GM06990 (cell line): Measurements from ENCODE around the gene ESPNL.

Experiments
- DNase-seq: peaks from one replicate; pipeline ENCODE4 v3.0.0-alpha.2; 2011; ENCODE audit not compliant: insufficient read length; ENCODE audit errors: extremely low read depth
- H3K27me3 ChIP-seq: replicated peaks from 2 replicates; pipeline ENCODE4 v1.6.0; 2011; ENCODE audit warnings: low read length; ENCODE audit not compliant: control insufficient read depth, insufficient read depth
- H3K36me3 ChIP-seq: 2 replicates; pipeline ENCODE4 v1.5.1; 2011; ENCODE audit warnings: low read length; ENCODE audit not compliant: control insufficient read depth, insufficient read depth
- H3K4me3 ChIP-seq: replicated peaks from 2 replicates; pipeline ENCODE4 v1.5.1; 2011; ENCODE audit warnings: low read depth, mild to moderate bottlenecking, control low read depth, low read length
- CTCF ChIP-seq: IDR thresholded peaks from 2 replicates; pipeline ENCODE4 v1.5.1; 2011; ENCODE audit warnings: low read length, control low read depth, mild to moderate bottlenecking, inconsistent platforms; ENCODE audit not compliant: insufficient read depth, poor library complexity, severe bottlenecking

The ESPNL gene

GRCh38 chr2:238075397-238075796 lies 24.7 kb upstream of the ESPNL start:
- H3K27me3 ChIP-seq: no peaks in the 10 kb centered on the region
- peaks cover 2% of the 10 kb centered on the region for H3K36me3 ChIP-seq
- DNase-seq: no peak
- H3K4me3 ChIP-seq: no peak overlapping the region
- TF ChIP-seq CTCF: no peak

DNA sequence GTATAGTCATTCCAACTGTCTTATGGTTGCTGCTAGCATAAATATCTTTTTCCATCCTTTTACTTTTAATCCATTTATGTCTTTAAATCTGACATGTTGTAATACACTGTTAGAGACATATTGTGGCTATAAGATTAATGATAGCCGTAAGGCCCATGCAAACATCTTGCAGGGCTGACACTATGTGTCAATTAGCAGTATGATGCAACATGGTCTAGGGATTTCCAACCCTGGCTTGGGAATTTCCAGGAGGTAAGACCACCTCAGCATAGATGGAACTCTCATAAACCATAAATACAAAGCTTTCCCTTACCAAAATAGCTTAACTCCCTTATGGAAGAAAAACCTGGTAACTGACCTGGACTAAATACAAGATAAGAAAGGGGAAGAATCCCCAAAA lies 22.8 kb upstream of the ESPNL start:
- no peak for DNase-seq
- Histone ChIP-seq H3K27me3 (no peaks in the 10 kb centered on the region), H3K36me3 (peaks cover 8% of the 10 kb centered on the region), H3K4me3 (no peak overlapping the region)
- no peak for TF ChIP-seq CTCF

- no peak for TF ChIP-seq CTCF
- H3K4me3 ChIP-seq: no peak overlapping the region
- H3K36me3 ChIP-seq: peaks cover 21% of the 10 kb centered on the region
- H3K27me3 ChIP-seq: no peaks in the 10 kb centered on the region
- DNase-seq: no peak
These were observed 20.2 kb upstream of the ESPNL start for GRCh38 chr2:238079874-238080327.

DNA sequence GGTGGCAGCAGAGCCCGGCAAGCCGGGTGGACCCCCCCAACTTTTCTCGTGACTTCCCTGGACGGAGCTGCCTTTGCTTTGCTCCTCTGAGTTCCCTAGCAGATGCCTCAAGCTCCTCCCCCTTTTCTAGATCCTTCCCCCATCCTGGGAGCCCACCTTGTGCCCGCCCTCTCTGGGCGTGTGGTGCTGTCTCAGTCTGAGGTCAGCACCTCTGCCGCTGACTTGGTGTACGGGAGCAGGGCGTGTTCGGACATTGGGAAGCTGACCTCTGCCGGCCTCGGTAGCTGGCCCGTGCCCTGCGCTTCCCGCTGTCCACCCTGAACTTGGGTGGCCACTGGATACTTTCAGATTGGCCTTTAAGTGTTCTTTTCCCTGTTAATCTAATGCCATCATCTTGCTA lies 19.6 kb upstream of the ESPNL start:
- DNase-seq: no peak
- H3K36me3 ChIP-seq: peaks cover 21% of the 10 kb centered on the region
- no peak for TF ChIP-seq CTCF

DNA sequence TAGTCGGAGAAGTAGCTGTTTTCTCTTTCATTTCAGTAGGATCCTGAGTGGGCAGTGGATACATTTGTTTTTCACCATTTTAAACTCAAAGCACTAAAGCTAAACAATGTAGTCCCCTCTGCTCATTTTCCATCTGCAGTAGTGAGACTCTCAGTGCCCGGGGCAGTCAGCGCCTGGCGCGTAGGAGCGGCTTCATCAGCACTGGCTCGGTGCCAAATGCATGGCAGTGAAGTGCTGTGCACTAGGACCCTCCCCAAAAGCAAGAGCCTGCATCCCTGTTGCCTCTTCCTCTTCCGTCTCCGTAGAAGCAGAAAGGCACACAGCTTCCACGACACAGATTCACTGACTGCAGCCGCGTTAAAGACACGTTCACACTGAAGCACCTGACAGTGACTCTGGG lies 19.0 kb upstream of the ESPNL start:
- no peak for DNase-seq
- Histone ChIP-seq H3K27me3 (no peaks in the 10 kb centered on the region), H3K4me3 (no peak overlapping the region), H3K36me3 (peaks cover 21% of the 10 kb centered on the region)
- TF ChIP-seq CTCF: no peak

More for the DNA sequence above, 19.6 kb upstream of the ESPNL start:
- no peak overlapping the region for H3K4me3 ChIP-seq
- H3K27me3 ChIP-seq: no peaks in the 10 kb centered on the region

DNA sequence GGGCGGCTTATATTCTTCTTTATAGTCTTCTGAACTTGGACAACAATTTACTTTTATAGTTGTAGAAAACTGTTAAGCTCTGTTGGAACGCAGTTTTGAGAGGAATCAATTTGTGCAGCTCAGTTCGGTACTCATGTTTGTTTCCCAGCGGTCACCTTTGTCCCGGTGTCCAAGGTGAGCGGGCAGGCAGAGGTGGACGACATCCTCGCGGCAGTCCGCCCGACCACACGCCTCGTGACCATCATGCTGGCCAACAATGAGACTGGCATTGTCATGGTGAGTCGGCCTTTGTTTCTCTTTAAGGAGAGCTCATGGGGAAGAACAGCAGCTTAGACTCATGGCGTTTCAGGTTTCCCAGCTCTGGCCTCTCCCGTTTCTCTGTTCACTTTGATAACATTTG lies 18.6 kb upstream of the ESPNL start:
- TF ChIP-seq CTCF: no peak
- no peak overlapping the region for H3K4me3 ChIP-seq
- no peaks in the 10 kb centered on the region for H3K27me3 ChIP-seq
- no peak for DNase-seq
- H3K36me3 ChIP-seq: peaks cover 21% of the 10 kb centered on the region
